Measurements from ENCODE around the gene PGBD5. TPM values are rescaled to one million over a fixed set of nuclear protein-coding genes. Genes with fewer than 3 reads are reported as not detected.

The PGBD5 gene
- total RNA-seq, 3 donors from 2014 or later (not counting 1 experiment from before 2014, with no cell fraction given), result 0.02 to 0.90 TPM; not detected in 1

GRCh38 chr1:230274254-230274653 lies 151.9 kb downstream of the PGBD5 start:
- H3K36me3 ChIP-seq (ENCODE audit: control insufficient read depth, insufficient read depth, low read length), result peaks cover 15% of the 10 kb centered on the region
- intact Hi-C loops (cut with micrococcal nuclease), result no loop called here
- peaks cover 21% of the 10 kb centered on the region for H3K4me1 ChIP-seq (ENCODE audit: control insufficient read depth, insufficient read depth, low read length)
- no peaks in the 10 kb centered on the region for H3K9me3 Mint-ChIP-seq
- H3K36me3 Mint-ChIP-seq, result no peaks in the 10 kb centered on the region
- peaks cover 31 to 35% of the 10 kb centered on the region in 2 donors for H3K4me1 Mint-ChIP-seq
- peak overlapping the region; percentile 72 for H3K4me3 Mint-ChIP-seq
- no peak overlapping the region for H3K27ac ChIP-seq (ENCODE audit: low read length)
- H3K27me3 ChIP-seq (ENCODE audit: control insufficient read depth, insufficient read depth, low read length), result no peaks in the 10 kb centered on the region
- H3K4me3 ChIP-seq (ENCODE audit: low read length), result no peak overlapping the region
- WGBS (ENCODE audit: insufficient coverage), result 38% methylated on average over 15 of the region's 15 CpGs
- H3K27me3 Mint-ChIP-seq (ENCODE audit: low read depth in 2 of 2), result no peaks in the 10 kb centered on the region
- H3K27ac Mint-ChIP-seq, result peak overlapping the region; percentile 65 to 79
- H3K9me3 ChIP-seq (ENCODE audit: control insufficient read depth, insufficient read depth, low read length), result no peaks in the 10 kb centered on the region
- TF ChIP-seq CTCF (IDR thresholded peaks at IDR 0.05), result no peak
- DNase-seq (no peak), ATAC-seq (peak in 2 of 3 donors; percentile 40 to 57)

- Histone ChIP-seq H3K4me1 (ENCODE audit: control insufficient read depth, insufficient read depth, low read length) (peaks cover 21% of the 10 kb centered on the region), H3K27ac (ENCODE audit: low read length) (no peak overlapping the region), H3K9me3 (ENCODE audit: control insufficient read depth, insufficient read depth, low read length) (no peaks in the 10 kb centered on the region), H3K27me3 (ENCODE audit: control insufficient read depth, insufficient read depth, low read length) (no peaks in the 10 kb centered on the region), H3K36me3 (ENCODE audit: control insufficient read depth, insufficient read depth, low read length) (peaks cover 10% of the 10 kb centered on the region), H3K4me3 (ENCODE audit: low read length) (no peak overlapping the region)
- ATAC-seq (no peak), DNase-seq (no peak)
- H3K27ac Mint-ChIP-seq, result peak overlapping the region; percentile 65
- no peaks in the 10 kb centered on the region for H3K36me3 Mint-ChIP-seq
- TF ChIP-seq CTCF (IDR thresholded peaks at IDR 0.05), result no peak
- 84% methylated on average over 6 of the region's 7 CpGs for WGBS (ENCODE audit: insufficient coverage)
- no peak overlapping the region for H3K4me3 Mint-ChIP-seq
- H3K27me3 Mint-ChIP-seq (ENCODE audit: low read depth in 2 of 2), result no peaks in the 10 kb centered on the region
- intact Hi-C loops (cut with micrococcal nuclease), result no loop called here
- H3K4me1 Mint-ChIP-seq, result peaks cover 31 to 35% of the 10 kb centered on the region in 2 donors
- H3K9me3 Mint-ChIP-seq, result no peaks in the 10 kb centered on the region
Measured at GRCh38 chr1:230273141-230273710, 152.9 kb downstream of the PGBD5 start.

- peaks cover 33 to 35% of the 10 kb centered on the region in 2 donors for H3K4me1 Mint-ChIP-seq
- H3K27me3 Mint-ChIP-seq (ENCODE audit: low read depth in 2 of 2), result no peaks in the 10 kb centered on the region
- H3K4me3 Mint-ChIP-seq, result no peak overlapping the region
- peaks cover 10% of the 10 kb centered on the region for H3K36me3 ChIP-seq (ENCODE audit: control insufficient read depth, insufficient read depth, low read length)
- intact Hi-C loops (cut with micrococcal nuclease), result no loop called here
- ATAC-seq (no peak), DNase-seq (no peak)
- no peaks in the 10 kb centered on the region for H3K9me3 Mint-ChIP-seq
- WGBS (ENCODE audit: insufficient coverage), result 96% methylated on average over 9 of the region's 9 CpGs
- no peaks in the 10 kb centered on the region for H3K27me3 ChIP-seq (ENCODE audit: control insufficient read depth, insufficient read depth, low read length)
- H3K27ac ChIP-seq (ENCODE audit: low read length), result no peak overlapping the region
- no peak for TF ChIP-seq CTCF (IDR thresholded peaks at IDR 0.05)
- H3K4me3 ChIP-seq (ENCODE audit: low read length), result no peak overlapping the region
- H3K4me1 ChIP-seq (ENCODE audit: control insufficient read depth, insufficient read depth, low read length), result peaks cover 21% of the 10 kb centered on the region
- H3K9me3 ChIP-seq (ENCODE audit: control insufficient read depth, insufficient read depth, low read length), result no peaks in the 10 kb centered on the region
- no peaks in the 10 kb centered on the region for H3K36me3 Mint-ChIP-seq
- peak overlapping the region in 1 of 2 donors; percentile 65 for H3K27ac Mint-ChIP-seq
Measured at GRCh38 chr1:230272557-230272956, 153.6 kb downstream of the PGBD5 start.
